GM21786 (cell line): ENCODE data around the gene TCN2.
"Not testable (repeated sequence)": the region's sequence is repeated elsewhere in the genome, so short reads cannot be mapped to it uniquely, and the experiment has no call there.

Experiments used
- ATAC-seq: cut with Tn5 transposase; IDR thresholded peaks from one replicate; pipeline ENCODE4 v1.9.1; 2021; ENCODE audit not compliant: unreplicated experiment

The TCN2 gene

GRCh38 chr22:30643055-30643875 is 36.3 kb downstream of the TCN2 start:
- no peak for ATAC-seq

GRCh38 chr22:30646518-30647160 is 39.7 kb downstream of the TCN2 start:
- ATAC-seq: no peak

GRCh38 chr22:30647536-30647935 is 40.6 kb downstream of the TCN2 start:
- ATAC-seq: no peak

GRCh38 chr22:30648825-30649224 is 41.9 kb downstream of the TCN2 start:
- no peak for ATAC-seq

- ATAC-seq: no peak
Measured at GRCh38 chr22:30649430-30650007, 42.5 kb downstream of the TCN2 start.

- ATAC-seq: no peak
Measured at GRCh38 chr22:30650508-30651116, 43.6 kb downstream of the TCN2 start.

GRCh38 chr22:30652852-30653251 is 45.9 kb downstream of the TCN2 start:
- no peak for ATAC-seq

GRCh38 chr22:30654361-30654760 is 47.4 kb downstream of the TCN2 start:
- no peak for ATAC-seq

GRCh38 chr22:30655532-30655931 is 48.6 kb downstream of the TCN2 start:
- ATAC-seq: no peak

- no peak for ATAC-seq
Measured at GRCh38 chr22:30662040-30662439, 55.1 kb downstream of the TCN2 start.

GRCh38 chr22:30664798-30665197 is 57.8 kb downstream of the TCN2 start:
- no peak for ATAC-seq

GRCh38 chr22:30665266-30665665 is 58.3 kb downstream of the TCN2 start:
- no peak for ATAC-seq

GRCh38 chr22:30665786-30666185 is 58.8 kb downstream of the TCN2 start:
- ATAC-seq: no peak

GRCh38 chr22:30667107-30667493 is 60.1 kb downstream of the TCN2 start:
- ATAC-seq: no peak

GRCh38 chr22:30667494-30668385 is 60.8 kb downstream of the TCN2 start, which contains the start of gene DUSP18:
TSS of gene DUSP18 (minus strand) at chr22:30667875. CDS start at chr22:30664003, 3,872 bp downstream.
- peak; percentile 81 for ATAC-seq

- no peak for ATAC-seq
Measured at GRCh38 chr22:30668386-30668710, 61.4 kb downstream of the TCN2 start.

- no peak for ATAC-seq
Measured at GRCh38 chr22:30671071-30671470, 64.1 kb downstream of the TCN2 start.

GRCh38 chr22:30673136-30673535 is 66.2 kb downstream of the TCN2 start:
- no peak for ATAC-seq

- no peak for ATAC-seq
Measured at GRCh38 chr22:30674482-30674881, 67.5 kb downstream of the TCN2 start.

GRCh38 chr22:30675436-30675835 is 68.5 kb downstream of the TCN2 start:
- ATAC-seq: no peak

- not testable (repeated sequence) for ATAC-seq
Measured at GRCh38 chr22:30676565-30676964, 69.6 kb downstream of the TCN2 start.
